Measurements from ENCODE around the gene MICALL2. TPM values are rescaled to one million over a fixed set of nuclear protein-coding genes. Genes with fewer than 3 reads are reported as not detected.
A peak's percentile ranks its signal among the peaks of the same experiment; 100 is the strongest.

Gene MICALL2
- total RNA-seq, 1 donor from 2014 or later = 28.0 TPM

DNA sequence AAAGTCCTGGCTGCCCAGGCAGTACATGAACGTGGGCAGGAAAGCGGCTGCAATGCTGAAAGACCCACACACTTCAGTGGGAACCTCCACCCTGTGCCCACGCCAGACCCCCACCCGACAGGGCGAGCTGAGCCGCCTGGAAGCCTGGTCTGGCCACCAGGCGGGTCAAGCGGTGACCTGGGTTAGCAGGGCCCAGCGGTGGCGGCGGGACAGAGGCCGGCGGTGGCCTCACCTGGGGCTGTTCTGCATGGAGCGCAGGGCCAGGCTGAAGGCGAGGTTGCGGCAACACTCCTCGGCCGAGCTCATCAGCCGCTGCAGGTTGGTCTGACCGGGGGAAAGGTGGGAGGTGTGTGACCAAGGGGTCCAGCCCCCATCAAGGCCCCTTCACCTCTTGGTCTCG is 11.6 kb upstream of the MICALL2 start:
- Mint-ChIP-seq H3K27me3 (ENCODE audit: unreplicated experiment) (no peaks in the 10 kb centered on the region), H3K27ac (ENCODE audit: unreplicated experiment) (no peak overlapping the region), H3K9me3 (ENCODE audit: unreplicated experiment) (peaks cover 4% of the 10 kb centered on the region), H3K4me3 (ENCODE audit: unreplicated experiment) (no peak overlapping the region), H3K4me1 (ENCODE audit: low read depth, unreplicated experiment) (no peaks in the 10 kb centered on the region), H3K36me3 (ENCODE audit: unreplicated experiment) (no peaks in the 10 kb centered on the region)
- no peak for TF ChIP-seq CTCF (IDR thresholded peaks at IDR 0.05; ENCODE audit: partially characterized antibody, unreplicated experiment)
- DNase-seq = no peak

GRCh38 chr7:1468643-1469298 is 9.5 kb upstream of the MICALL2 start:
- Mint-ChIP-seq H3K27me3 (ENCODE audit: unreplicated experiment) (no peaks in the 10 kb centered on the region), H3K36me3 (ENCODE audit: unreplicated experiment) (no peaks in the 10 kb centered on the region), H3K27ac (ENCODE audit: unreplicated experiment) (no peak overlapping the region), H3K4me3 (ENCODE audit: unreplicated experiment) (no peak overlapping the region), H3K9me3 (ENCODE audit: unreplicated experiment) (peaks cover 2% of the 10 kb centered on the region), H3K4me1 (ENCODE audit: low read depth, unreplicated experiment) (no peaks in the 10 kb centered on the region)
- no peak for DNase-seq
- TF ChIP-seq CTCF (IDR thresholded peaks at IDR 0.05; ENCODE audit: partially characterized antibody, unreplicated experiment) = no peak

GRCh38 chr7:1468203-1468602 is 8.9 kb upstream of the MICALL2 start:
- Mint-ChIP-seq H3K27me3 (ENCODE audit: unreplicated experiment) (no peaks in the 10 kb centered on the region), H3K4me1 (ENCODE audit: low read depth, unreplicated experiment) (no peaks in the 10 kb centered on the region), H3K4me3 (ENCODE audit: unreplicated experiment) (no peak overlapping the region), H3K36me3 (ENCODE audit: unreplicated experiment) (no peaks in the 10 kb centered on the region), H3K9me3 (ENCODE audit: unreplicated experiment) (peaks cover 2% of the 10 kb centered on the region), H3K27ac (ENCODE audit: unreplicated experiment) (no peak overlapping the region)
- DNase-seq = no peak
- TF ChIP-seq CTCF (IDR thresholded peaks at IDR 0.05; ENCODE audit: partially characterized antibody, unreplicated experiment) = no peak

GRCh38 chr7:1466524-1467271 is 7.4 kb upstream of the MICALL2 start:
- Mint-ChIP-seq H3K27me3 (ENCODE audit: unreplicated experiment) (no peaks in the 10 kb centered on the region), H3K4me3 (ENCODE audit: unreplicated experiment) (no peak overlapping the region), H3K4me1 (ENCODE audit: low read depth, unreplicated experiment) (no peaks in the 10 kb centered on the region), H3K36me3 (ENCODE audit: unreplicated experiment) (no peaks in the 10 kb centered on the region), H3K27ac (ENCODE audit: unreplicated experiment) (no peak overlapping the region), H3K9me3 (ENCODE audit: unreplicated experiment) (peaks cover 2% of the 10 kb centered on the region)
- TF ChIP-seq CTCF (IDR thresholded peaks at IDR 0.05; ENCODE audit: partially characterized antibody, unreplicated experiment) = no peak
- peak; percentile 62 for DNase-seq

DNA sequence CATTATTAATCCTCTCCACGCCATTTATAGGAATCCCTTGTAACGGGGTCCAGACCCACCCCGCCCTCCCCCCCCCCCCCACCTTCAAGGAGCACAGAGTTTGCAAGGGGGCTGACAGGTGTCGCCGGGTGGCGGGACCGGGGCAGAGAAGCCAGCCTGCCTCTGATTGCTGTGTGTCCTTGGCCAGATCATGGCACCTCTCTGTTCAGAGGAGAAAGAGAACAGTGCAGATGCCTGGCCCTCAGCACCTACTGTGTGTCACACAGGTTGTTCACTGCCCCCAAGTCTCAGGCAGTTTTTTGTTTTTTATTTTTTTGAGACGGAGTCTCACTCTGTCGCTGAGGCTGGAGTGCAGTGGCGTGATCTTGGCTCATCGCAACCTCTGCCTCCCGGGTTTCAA is 5.4 kb upstream of the MICALL2 start:
- no peaks in the 10 kb centered on the region for H3K27me3 Mint-ChIP-seq (ENCODE audit: unreplicated experiment)
- no peaks in the 10 kb centered on the region for H3K36me3 Mint-ChIP-seq (ENCODE audit: unreplicated experiment)
- H3K4me1 Mint-ChIP-seq (ENCODE audit: low read depth, unreplicated experiment) = no peaks in the 10 kb centered on the region
- no peak overlapping the region for H3K27ac Mint-ChIP-seq (ENCODE audit: unreplicated experiment)
- peaks cover 4% of the 10 kb centered on the region for H3K9me3 Mint-ChIP-seq (ENCODE audit: unreplicated experiment)
- DNase-seq = no peak
- no peak overlapping the region for H3K4me3 Mint-ChIP-seq (ENCODE audit: unreplicated experiment)
- no peak for TF ChIP-seq CTCF (IDR thresholded peaks at IDR 0.05; ENCODE audit: partially characterized antibody, unreplicated experiment)
